K562 (cell line): ENCODE results near the gene LAT. TPM values are rescaled to one million over a fixed set of nuclear protein-coding genes. Genes with fewer than 3 reads are reported as not detected.

Source experiments
- BCOR ChIP-seq: fragments of 450-650 bp; IDR thresholded peaks from 2 replicates; pipeline ENCODE4 v1.6.1; 2016
- BRD4 ChIP-seq: fragments of 200-600 bp; sonication (generic); IDR thresholded peaks from 2 replicates; pipeline ENCODE4 v1.6.1; 2017; ENCODE audit warnings: inconsistent platforms
- CBX2 ChIP-seq: fragments of 200-600 bp; sonication (generic); IDR thresholded peaks from one replicate; pipeline ENCODE4 v1.6.1; 2012; ENCODE audit warnings: mild to moderate bottlenecking, low read length, inconsistent platforms; ENCODE audit not compliant: insufficient read depth, poor library complexity, severe bottlenecking
- CHD2 ChIP-seq: IDR thresholded peaks from 2 replicates; pipeline ENCODE4 v1.6.1; 2011; ENCODE audit warnings: low read depth, low read length
- DIDO1 ChIP-seq: fragments of 450-650 bp; IDR thresholded peaks from 2 replicates; pipeline ENCODE4 v1.6.1; 2016; ENCODE audit warnings: low read depth, missing biosample characterization, missing genetic modification characterization
- ELF2 ChIP-seq: fragments of 250-450 bp; sonication (Bioruptor Pico); IDR thresholded peaks from 2 replicates; pipeline ENCODE4 v1.5.0; 2021; ENCODE audit warnings: mild to moderate bottlenecking
- MAFF ChIP-seq: IDR thresholded peaks from 2 replicates; pipeline ENCODE4 v1.6.1; 2012; ENCODE audit warnings: low read length, improper control_type of control experiment
- MEF2D ChIP-seq: conservative IDR thresholded peaks from 2 replicates; pipeline ENCODE4 v1.6.1; 2016; ENCODE audit warnings: low read depth, missing genetic modification characterization, missing compliant biosample characterization
- REST ChIP-seq, 2 experiments: fragments of 450-650 bp; formaldehyde crosslinking in 1 of 2; IDR thresholded peaks; 2 replicates each; pipeline versions ENCODE4 v1.4.0 to v1.6.1; 2014 to 2020; ENCODE audit warnings: mild to moderate bottlenecking in 2 of 2, borderline replicate concordance in 1 of 2, low read depth in 1 of 2
- SMARCA4 ChIP-seq: fragments of 450-650 bp; IDR thresholded peaks from 2 replicates; pipeline ENCODE4 v1.6.1; 2016
- SRSF1 ChIP-seq: fragments of 200-400 bp; formaldehyde crosslinking; IDR thresholded peaks from 2 replicates; pipeline ENCODE4 v1.6.1; 2017; ENCODE audit warnings: mild to moderate bottlenecking, low read depth, low read length, moderate library complexity
- TEAD2 ChIP-seq: fragments of 450-650 bp; IDR thresholded peaks from 2 replicates; pipeline ENCODE4 v1.6.1; 2016; ENCODE audit warnings: missing genetic modification characterization, control low read depth, missing compliant biosample characterization
- UBTF ChIP-seq, 2 experiments: IDR thresholded peaks; 2 replicates each; pipeline ENCODE4 v1.6.1; 2012; ENCODE audit warnings: improper control_type of control experiment in 2 of 2, low read depth in 2 of 2, low read length in 2 of 2, borderline replicate concordance in 1 of 2
- ZKSCAN8 ChIP-seq: fragments of 200-800 bp; sonication (Bioruptor generic); IDR thresholded peaks from 2 replicates; pipeline ENCODE4 v1.6.1; 2016; ENCODE audit warnings: missing genetic modification characterization, missing compliant biosample characterization
- polyA plus RNA-seq, 8 experiments: library from polyadenylated mRNA; depleted of rRNA in 4 of 8; stranded (reverse) in 5 of 8; unstranded in 3 of 8; fragments of >200 nt; fragmentation: Nextera tagmentation in 2 of 8; fragmentation: Illumina TruSeq in 1 of 8; extraction: Ambion mirVana in 2 of 8; extraction: Trizol in 1 of 8; gene quantifications; 2 replicates each; pipeline versions ENCODE4 v1.2.1 to v1.2.3, GENCODE V29; 2011 to 2014; ENCODE audit warnings: inconsistent platforms in 1 of 8, missing spikeins in 1 of 8
- total RNA-seq, 7 experiments: library from RNA; depleted of rRNA in 6 of 7; stranded (reverse); fragments of >200 nt in 6 of 7; fragmentation: Illumina TruSeq in 2 of 7; extraction: Trizol in 2 of 7; gene quantifications; 2 replicates each; pipeline versions ENCODE4 v1.2.1 to v1.2.3, GENCODE V29; 2011 to 2021; ENCODE audit warnings: low replicate concordance in 1 of 7
- TF ChIP-seq, protein P1 (sequence below), 2 experiments: fragments of 450-650 bp in 1 of 2; sonication (generic) in 1 of 2; formaldehyde crosslinking in 1 of 2; IDR thresholded peaks in 1 of 2; conservative IDR thresholded peaks in 1 of 2; 2 replicates each; pipeline versions ENCODE4 v1.6.1 to v1.8.1; 2016 to 2023; ENCODE audit warnings: mild to moderate bottlenecking in 2 of 2, moderate library complexity in 2 of 2, inconsistent platforms in 1 of 2, missing genetic modification reagents in 1 of 2
- TF ChIP-seq, protein P2 (sequence below): fragments of 450-650 bp; formaldehyde crosslinking; conservative IDR thresholded peaks from 2 replicates; pipeline ENCODE4 v1.4.0; 2022; ENCODE audit warnings: mild to moderate bottlenecking, missing genetic modification characterization

The LAT gene
- total and polyA plus RNA-seq, 9 of the 15 experiments (the other 6 are each of a cell fraction or from before 2014, with no cell fraction given), result 0.40 to 4.2 (median 1.3) TPM

GRCh38 chr16:28935346-28935745 is 49.5 kb upstream of the LAT start (continued):
- TF ChIP-seq, protein P1, sequence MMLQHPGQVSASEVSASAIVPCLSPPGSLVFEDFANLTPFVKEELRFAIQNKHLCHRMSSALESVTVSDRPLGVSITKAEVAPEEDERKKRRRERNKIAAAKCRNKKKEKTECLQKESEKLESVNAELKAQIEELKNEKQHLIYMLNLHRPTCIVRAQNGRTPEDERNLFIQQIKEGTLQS (IDR thresholded peaks at IDR 0.05), result peak; percentile 63; the same call in 1 of the 2 replicates
- TF ChIP-seq, protein P1 (CRISPR knock-in tag; conservative IDR thresholded peaks at IDR 0.05), result no peak
- TF ChIP-seq CHD2 (no peak), BRD4 (no peak), ZKSCAN8 (CRISPR knock-in tag) (no peak), SMARCA4 (peak; percentile 44; the same call in 1 of the 2 replicates), REST (IDR thresholded peaks at IDR 0.05; ENCODE audit: borderline replicate concordance) (peak; percentile 67), REST (CRISPR knock-in tag; IDR thresholded peaks at IDR 0.05; ENCODE audit: low read depth) (no peak), DIDO1 (no peak), BCOR (no peak), UBTF (IDR thresholded peaks at IDR 0.05; ENCODE audit: borderline replicate concordance in 1 of 2, low read depth in 2 of 2, low read length in 2 of 2) (no peak), CBX2 (no peak), ELF2 (no peak), MAFF (no peak), SRSF1 (no peak), MEF2D (tag) (0 out of 2 replicates have a peak, but pooled peaks have one; percentile 26), TEAD2 (tag) (no peak)
- TF ChIP-seq, protein P2, sequence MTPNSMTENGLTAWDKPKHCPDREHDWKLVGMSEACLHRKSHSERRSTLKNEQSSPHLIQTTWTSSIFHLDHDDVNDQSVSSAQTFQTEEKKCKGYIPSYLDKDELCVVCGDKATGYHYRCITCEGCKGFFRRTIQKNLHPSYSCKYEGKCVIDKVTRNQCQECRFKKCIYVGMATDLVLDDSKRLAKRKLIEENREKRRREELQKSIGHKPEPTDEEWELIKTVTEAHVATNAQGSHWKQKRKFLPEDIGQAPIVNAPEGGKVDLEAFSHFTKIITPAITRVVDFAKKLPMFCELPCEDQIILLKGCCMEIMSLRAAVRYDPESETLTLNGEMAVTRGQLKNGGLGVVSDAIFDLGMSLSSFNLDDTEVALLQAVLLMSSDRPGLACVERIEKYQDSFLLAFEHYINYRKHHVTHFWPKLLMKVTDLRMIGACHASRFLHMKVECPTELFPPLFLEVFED (CRISPR knock-in tag), result no peak
